GM18951 (cell line): ENCODE results near the gene BAHD1.
A peak's percentile ranks its signal among the peaks of the same experiment; 100 is the strongest.

Source experiments
- POLR2A ChIP-seq: IDR thresholded peaks from 4 replicates; pipeline ENCODE4 v1.6.1; 2011; ENCODE audit warnings: mild to moderate bottlenecking; ENCODE audit not compliant: insufficient read length, insufficient read depth; ENCODE audit errors: extremely low read depth
- in situ Hi-C: fragments of 300-500 bp; cut with MboI; formaldehyde crosslinking; loops from one replicate; pipeline ENCODE4 v1.12.0; 2022; ENCODE audit warnings: low sequenced_read_pairs, mixed read lengths, inconsistent platforms; ENCODE audit not compliant: unreplicated experiment

Gene BAHD1

GRCh38 chr15:40511472-40512133 is 70.8 kb downstream of the BAHD1 start:
- TF ChIP-seq POLR2A, result peak; percentile 41
- in situ Hi-C loops, result no loop called here

GRCh38 chr15:40512440-40512839 is 71.7 kb downstream of the BAHD1 start:
- in situ Hi-C loops, result no loop called here
- no peak for TF ChIP-seq POLR2A

GRCh38 chr15:40513609-40514008 is 72.9 kb downstream of the BAHD1 start:
- in situ Hi-C loops, result no loop called here
- TF ChIP-seq POLR2A, result no peak

- in situ Hi-C loops, result no loop called here
Observed at GRCh38 chr15:40516322-40516721, 75.6 kb downstream of the BAHD1 start.

More at GRCh38 chr15:40516322-40516721, 75.6 kb downstream of the BAHD1 start:
- no peak for TF ChIP-seq POLR2A
